Stimulated activated naive CD4-positive, alpha-beta T cell (primary cell): Measurements from ENCODE around the gene NCOR2.

Experiments
- DNase-seq, 6 experiments: peaks; one replicate each; lab custom pipeline; 2025; lab: John Stamatoyannopoulos, UW

NCOR2 gene

GRCh38 chr12:124544311-124544970, 23.0 kb downstream of the NCOR2 start:
- DNase-seq: no peak

- no peak for DNase-seq
Observed at GRCh38 chr12:124543590-124544310, 23.7 kb downstream of the NCOR2 start.

GRCh38 chr12:124543052-124543589, 24.3 kb downstream of the NCOR2 start:
- peak in 3 of 6 experiments; percentile 33 to 45 (median 35) for DNase-seq

GRCh38 chr12:124542021-124542949, 25.1 kb downstream of the NCOR2 start:
- DNase-seq: no peak

- no peak for DNase-seq
Observed at GRCh38 chr12:124541322-124541721, 26.1 kb downstream of the NCOR2 start.

GRCh38 chr12:124539084-124540041, 28.0 kb downstream of the NCOR2 start:
- DNase-seq: no peak

- no peak for DNase-seq
Observed at GRCh38 chr12:124538194-124539082, 29.0 kb downstream of the NCOR2 start.

GRCh38 chr12:124537525-124538193, 29.8 kb downstream of the NCOR2 start:
- DNase-seq: no peak

GRCh38 chr12:124536641-124537040, 30.8 kb downstream of the NCOR2 start:
- DNase-seq: no peak

GRCh38 chr12:124534776-124535740, 32.4 kb downstream of the NCOR2 start:
- no peak for DNase-seq

- DNase-seq: no peak
Observed at GRCh38 chr12:124533456-124533855, 34.0 kb downstream of the NCOR2 start.

- DNase-seq: no peak
Observed at GRCh38 chr12:124532967-124533366, 34.4 kb downstream of the NCOR2 start.

- DNase-seq: no peak
Observed at GRCh38 chr12:124532331-124532750, 35.1 kb downstream of the NCOR2 start.

GRCh38 chr12:124531906-124532305, 35.5 kb downstream of the NCOR2 start:
- no peak for DNase-seq

- no peak for DNase-seq
Observed at GRCh38 chr12:124531281-124531745, 36.1 kb downstream of the NCOR2 start.

GRCh38 chr12:124530637-124531263, 36.7 kb downstream of the NCOR2 start:
- DNase-seq: no peak

GRCh38 chr12:124529565-124530276, 37.7 kb downstream of the NCOR2 start:
- DNase-seq: no peak
